ENCODE results near the gene SV2B. TPM values are rescaled to one million over a fixed set of nuclear protein-coding genes. Genes with fewer than 3 reads are reported as not detected.

SV2B gene
- total RNA-seq, 1 donor from 2014 or later: 0.26 TPM

GRCh38 chr15:91264651-91265351 lies 164.7 kb downstream of the SV2B start:
- DNase-seq (ENCODE audit: low read depth) (no peak), FAIRE-seq (no peak)
- Histone ChIP-seq H3K4me3 (ENCODE audit: low read depth, low read length) (no peak overlapping the region), H3K27me3 (ENCODE audit: control insufficient read depth, insufficient read depth, low read length) (no peaks in the 10 kb centered on the region), H3K36me3 (ENCODE audit: control insufficient read depth, insufficient read depth, low read length) (no peaks in the 10 kb centered on the region)
- no peak for TF ChIP-seq CTCF (IDR thresholded peaks at IDR 0.05; ENCODE audit: insufficient read depth, low read length, severe bottlenecking)

DNA sequence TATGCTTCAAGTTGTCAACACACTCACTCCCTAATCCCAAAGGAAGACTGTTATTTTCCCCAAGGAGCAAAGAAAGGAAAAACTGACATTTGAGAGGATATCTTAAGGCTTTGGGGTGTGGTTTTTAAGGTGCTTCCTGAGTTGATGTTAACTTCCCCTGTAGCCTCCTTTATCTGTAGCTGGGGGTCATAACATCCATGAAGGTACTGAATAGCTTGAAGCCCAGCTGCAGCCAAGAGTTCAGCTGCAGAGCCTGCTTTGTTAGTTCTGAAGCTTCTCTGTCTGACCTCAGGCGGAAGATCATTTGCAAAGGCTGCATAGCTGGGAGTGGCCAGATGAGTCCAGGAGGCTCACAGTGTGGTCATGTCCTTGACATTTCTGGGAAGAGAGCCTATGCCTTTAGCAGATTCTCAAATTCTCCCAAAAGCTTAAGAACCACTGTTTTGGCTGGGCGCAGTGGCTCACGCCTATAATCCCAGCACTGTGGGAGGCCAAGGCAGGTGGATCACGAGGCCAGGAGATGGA lies 165.4 kb downstream of the SV2B start:
- H3K27me3 ChIP-seq (ENCODE audit: control insufficient read depth, insufficient read depth, low read length): no peaks in the 10 kb centered on the region
- no peak overlapping the region for H3K4me3 ChIP-seq (ENCODE audit: low read depth, low read length)
- FAIRE-seq (no peak), DNase-seq (ENCODE audit: low read depth) (no peak)
- no peak for TF ChIP-seq CTCF (IDR thresholded peaks at IDR 0.05; ENCODE audit: insufficient read depth, low read length, severe bottlenecking)
- H3K36me3 ChIP-seq (ENCODE audit: control insufficient read depth, insufficient read depth, low read length): no peaks in the 10 kb centered on the region

GRCh38 chr15:91268510-91268909 lies 168.5 kb downstream of the SV2B start:
- FAIRE-seq (no peak), DNase-seq (ENCODE audit: low read depth) (no peak)
- peak; percentile 20 for TF ChIP-seq CTCF (IDR thresholded peaks at IDR 0.05; ENCODE audit: insufficient read depth, low read length, severe bottlenecking)
- no peaks in the 10 kb centered on the region for H3K27me3 ChIP-seq (ENCODE audit: control insufficient read depth, insufficient read depth, low read length)
- no peak overlapping the region for H3K4me3 ChIP-seq (ENCODE audit: low read depth, low read length)
- H3K36me3 ChIP-seq (ENCODE audit: control insufficient read depth, insufficient read depth, low read length): no peaks in the 10 kb centered on the region

- DNase-seq (ENCODE audit: low read depth) (no peak), FAIRE-seq (peak; percentile 98)
- Histone ChIP-seq H3K4me3 (ENCODE audit: low read depth, low read length) (no peak overlapping the region), H3K27me3 (ENCODE audit: control insufficient read depth, insufficient read depth, low read length) (no peaks in the 10 kb centered on the region), H3K36me3 (ENCODE audit: control insufficient read depth, insufficient read depth, low read length) (no peaks in the 10 kb centered on the region)
- no peak for TF ChIP-seq CTCF (IDR thresholded peaks at IDR 0.05; ENCODE audit: insufficient read depth, low read length, severe bottlenecking)
Observed at GRCh38 chr15:91270747-91271146, 170.7 kb downstream of the SV2B start.

GRCh38 chr15:91271565-91272153 lies 171.6 kb downstream of the SV2B start:
- Histone ChIP-seq H3K27me3 (ENCODE audit: control insufficient read depth, insufficient read depth, low read length) (no peaks in the 10 kb centered on the region), H3K4me3 (ENCODE audit: low read depth, low read length) (no peak overlapping the region), H3K36me3 (ENCODE audit: control insufficient read depth, insufficient read depth, low read length) (no peaks in the 10 kb centered on the region)
- peak; percentile 58 for DNase-seq (ENCODE audit: low read depth)
- no peak for FAIRE-seq
- TF ChIP-seq CTCF (IDR thresholded peaks at IDR 0.05; ENCODE audit: insufficient read depth, low read length, severe bottlenecking): peak; percentile 78
